Left ventricle myocardium superior (tissue), 1 donor: Measurements from ENCODE around the gene GNAQ. TPM values are rescaled to one million over a fixed set of nuclear protein-coding genes. Genes with fewer than 3 reads are reported as not detected.

Experiments used
- ATAC-seq: fragments of 200-7000 bp; cut with Tn5 transposase; one replicate; pipeline ENCODE4 v1.9.1; 2020; ENCODE audit warnings: mild to moderate bottlenecking, moderate library complexity
- DNase-seq: peaks from one replicate; pipeline ENCODE4 v3.0.0-alpha.2; 2020
- intact Hi-C: fragments of 100-400 bp; cut with micrococcal nuclease; formaldehyde crosslinking; loops from one replicate; pipeline ENCODE4 v1.11.0; 2022
- total RNA-seq: library from RNA; stranded (reverse); fragmentation: NEBNext Ultra II Directional; extraction: Animal tissue kit (Norgen Biotek cat#: 25700); gene quantifications from one replicate; pipeline ENCODE4 v1.2.1, GENCODE V29; 2021
- donor health status: DM: no; HTN: yes; CAD: no; lungs with severe emphysema.

Gene GNAQ
- total RNA-seq, 1 donor from 2014 or later = 13.7 TPM

DNA sequence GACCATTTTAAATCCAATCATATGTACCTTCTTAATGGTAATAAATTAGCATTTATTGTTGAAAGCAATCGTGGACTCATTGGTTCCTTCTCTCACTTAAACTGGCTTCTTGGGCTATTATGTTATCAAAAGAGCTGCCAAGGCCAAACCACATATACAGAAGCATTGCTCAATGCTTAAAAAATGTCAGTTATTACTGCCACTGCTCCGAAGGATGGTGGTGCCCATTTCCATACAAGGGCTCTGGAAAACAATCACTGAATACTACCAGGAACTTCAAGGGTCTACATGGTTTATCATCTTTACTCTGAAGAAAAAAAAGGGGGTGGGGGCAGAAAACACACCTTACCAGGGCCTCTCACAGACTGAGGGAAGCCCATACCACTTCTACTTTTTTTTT is 104.3 kb downstream of the GNAQ start:
- intact Hi-C loops = no loop called here
- DNase-seq = no peak
- ATAC-seq = no peak

DNA sequence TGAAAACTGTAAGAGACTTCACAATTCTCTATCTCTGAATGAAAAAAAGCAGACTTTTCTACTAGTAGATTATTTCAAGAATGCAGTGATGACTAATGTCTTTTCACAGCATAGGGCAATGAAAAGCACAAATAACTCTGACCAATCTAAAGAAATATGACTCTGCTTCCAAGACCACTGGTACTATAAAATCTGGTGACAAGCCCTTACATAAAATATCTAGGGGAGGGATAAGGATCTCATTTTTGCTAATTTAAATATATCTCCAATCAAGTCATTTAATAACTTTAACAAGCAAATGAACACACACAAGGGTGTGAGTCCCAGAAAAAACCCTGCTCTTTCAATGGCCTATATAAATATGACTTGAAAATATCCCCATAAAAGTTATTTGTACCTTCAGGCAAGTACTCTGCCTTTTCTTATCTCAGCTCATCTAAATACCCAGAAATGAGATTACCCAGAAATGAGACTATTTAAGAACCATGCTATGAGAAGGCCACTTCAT is 105.2 kb downstream of the GNAQ start:
- DNase-seq (no peak), ATAC-seq (no peak)
- intact Hi-C loops = no loop called here

DNA sequence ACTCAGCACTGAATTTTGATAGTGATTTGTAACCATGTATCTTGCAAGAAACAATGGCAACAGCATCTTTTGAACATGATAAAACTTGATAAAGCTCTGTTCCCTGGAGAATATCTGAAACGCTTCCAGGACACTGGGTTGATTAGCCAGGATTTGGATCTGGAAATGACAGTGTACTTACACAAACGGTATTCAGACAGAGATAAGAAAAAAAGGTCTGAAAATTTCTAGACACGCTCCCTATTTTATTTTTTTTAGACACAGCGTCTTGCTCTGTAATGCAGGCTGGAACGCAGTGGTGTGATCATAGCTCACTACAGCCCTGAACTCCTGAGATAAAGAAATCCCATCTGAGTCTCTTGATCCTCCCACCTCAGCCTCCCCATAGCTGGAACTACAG is 109.0 kb downstream of the GNAQ start:
- DNase-seq (no peak), ATAC-seq (no peak)
- intact Hi-C loops = no loop called here

DNA sequence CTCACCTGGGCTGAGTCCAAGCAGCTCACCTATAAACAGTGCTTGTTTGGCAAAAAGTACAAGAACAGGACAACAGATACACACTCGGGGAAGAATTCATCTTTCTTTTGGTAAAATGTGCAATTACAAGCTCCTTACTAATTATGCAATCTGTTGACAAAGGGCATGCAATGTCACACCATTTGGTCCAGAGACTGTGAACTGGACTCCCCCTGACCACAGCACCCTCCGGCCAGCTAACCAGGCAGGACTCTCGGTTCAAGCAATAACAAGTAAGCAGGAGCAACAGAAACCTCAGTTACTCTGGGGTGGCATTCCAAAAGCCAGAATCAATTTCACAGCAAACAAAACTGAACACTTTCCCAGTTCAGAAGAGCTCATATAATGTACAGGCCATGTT is 113.8 kb downstream of the GNAQ start:
- ATAC-seq = no peak
- intact Hi-C loops = no loop called here
- no peak for DNase-seq

DNA sequence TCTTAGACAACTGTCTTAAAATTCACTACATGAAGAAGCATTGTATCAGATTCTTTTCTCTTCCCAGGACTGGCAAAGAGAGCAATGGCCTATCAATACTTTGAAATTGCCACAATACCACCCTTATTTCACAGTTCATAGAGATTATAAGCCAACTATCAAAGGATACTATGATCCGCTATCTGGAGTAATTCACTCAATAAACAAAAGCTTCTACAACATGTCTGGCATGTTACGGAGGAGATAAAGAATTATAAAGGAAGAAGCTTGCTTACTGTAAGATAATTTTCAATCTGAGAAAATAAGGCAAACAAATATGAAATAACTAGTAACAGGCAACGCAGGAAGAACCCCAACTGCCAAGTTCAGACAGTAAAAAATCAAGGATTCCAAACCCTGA is 114.8 kb downstream of the GNAQ start:
- ATAC-seq = no peak
- DNase-seq = no peak
- intact Hi-C loops = no loop called here

DNA sequence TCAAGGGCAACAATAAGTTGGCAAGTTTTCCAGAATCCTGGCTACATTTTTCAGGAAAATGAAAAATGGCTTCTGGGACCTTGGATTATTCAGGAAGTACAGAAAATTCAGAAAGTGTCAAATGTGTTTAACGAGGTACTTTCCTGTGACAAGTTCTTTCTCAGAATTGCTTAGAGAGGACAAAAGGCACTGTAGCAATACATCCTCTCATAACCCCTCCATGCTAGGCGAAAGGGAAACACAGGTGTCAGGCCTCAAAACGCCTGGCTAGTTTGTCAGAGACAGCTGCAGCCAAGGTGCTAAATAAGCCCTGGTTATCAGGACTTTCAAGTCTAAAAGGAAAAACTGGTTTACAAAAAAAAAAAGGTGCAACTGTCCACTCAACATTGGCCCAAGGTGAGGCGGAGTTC is 115.2 kb downstream of the GNAQ start:
- DNase-seq (no peak), ATAC-seq (no peak)
- intact Hi-C loops = no loop called here

DNA sequence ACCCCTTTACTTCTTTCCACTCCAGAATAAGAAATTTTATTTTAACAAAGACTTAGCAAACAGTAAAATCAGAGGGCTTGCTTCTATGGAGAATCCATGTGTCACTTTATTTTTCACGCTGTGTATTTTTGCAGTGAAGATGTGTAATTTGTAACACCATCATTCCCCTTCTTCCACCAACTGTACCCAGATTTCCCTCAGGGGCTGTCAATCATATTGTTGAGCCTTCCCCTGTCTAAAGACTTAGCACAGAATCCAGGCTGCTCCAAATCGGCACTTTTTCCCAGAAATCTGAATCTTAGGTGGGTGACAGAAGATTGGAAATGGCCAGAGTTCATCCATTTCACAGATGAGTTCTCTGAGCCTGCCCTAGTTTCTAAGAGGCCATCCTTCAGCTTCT is 115.9 kb downstream of the GNAQ start:
- ATAC-seq = no peak
- intact Hi-C loops = no loop called here

DNA sequence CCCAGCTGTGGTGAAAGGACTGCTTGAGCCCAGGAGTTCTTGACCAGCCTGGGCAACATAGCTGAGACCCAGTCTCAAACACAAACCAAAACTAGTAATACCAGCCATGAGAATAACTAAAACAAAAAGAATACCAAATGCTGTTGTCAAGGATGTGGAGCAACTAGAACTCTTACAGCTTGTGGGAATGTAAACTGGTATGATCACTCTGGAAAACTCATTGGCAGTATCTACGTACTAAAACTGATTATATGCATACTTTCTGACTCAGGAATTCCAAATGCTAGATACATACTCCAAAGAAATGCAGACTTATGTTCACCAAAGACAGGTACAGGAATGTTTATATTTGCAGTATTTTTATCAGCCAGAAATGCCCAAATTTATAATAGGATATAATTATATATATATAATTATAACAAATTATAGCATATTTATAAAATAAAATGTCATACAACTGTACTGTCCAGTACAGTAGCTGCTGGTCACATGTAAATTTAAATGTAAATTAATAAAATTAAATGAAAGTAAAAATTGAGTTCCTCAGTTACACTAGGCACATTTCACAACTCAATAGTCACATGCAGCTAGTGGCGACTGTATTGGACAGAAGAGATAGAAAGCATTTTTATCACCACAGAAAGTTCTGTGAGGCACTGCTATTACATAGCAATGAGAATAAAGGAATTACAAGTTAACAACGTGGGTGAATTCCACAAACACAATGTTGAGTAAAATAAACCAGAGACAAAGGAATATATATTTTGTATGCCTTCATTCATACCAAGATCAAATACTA is 118.5 kb downstream of the GNAQ start:
- DNase-seq = no peak
- intact Hi-C loops = no loop called here
- no peak for ATAC-seq

More for the DNA sequence above, 115.9 kb downstream of the GNAQ start:
- no peak for DNase-seq

DNA sequence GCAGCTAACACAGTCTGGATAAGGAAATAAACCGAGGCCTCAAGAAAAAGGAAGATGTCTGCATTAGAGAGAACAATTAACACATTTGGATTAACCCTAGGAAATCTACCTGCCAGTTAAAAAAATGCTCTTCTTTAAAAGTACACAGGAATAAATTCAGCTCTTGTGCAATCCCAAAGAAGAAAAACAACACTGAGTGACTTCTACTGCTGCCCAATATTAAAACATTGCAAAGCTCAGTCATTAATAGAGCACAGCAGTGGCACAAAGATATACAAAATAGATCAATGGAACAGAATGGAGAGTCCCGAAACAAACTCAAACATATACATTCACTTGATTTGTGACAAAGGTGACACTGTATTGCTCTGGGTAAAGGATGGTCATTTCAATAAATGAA is 119.7 kb downstream of the GNAQ start:
- no peak for ATAC-seq
- intact Hi-C loops = no loop called here
- no peak for DNase-seq

DNA sequence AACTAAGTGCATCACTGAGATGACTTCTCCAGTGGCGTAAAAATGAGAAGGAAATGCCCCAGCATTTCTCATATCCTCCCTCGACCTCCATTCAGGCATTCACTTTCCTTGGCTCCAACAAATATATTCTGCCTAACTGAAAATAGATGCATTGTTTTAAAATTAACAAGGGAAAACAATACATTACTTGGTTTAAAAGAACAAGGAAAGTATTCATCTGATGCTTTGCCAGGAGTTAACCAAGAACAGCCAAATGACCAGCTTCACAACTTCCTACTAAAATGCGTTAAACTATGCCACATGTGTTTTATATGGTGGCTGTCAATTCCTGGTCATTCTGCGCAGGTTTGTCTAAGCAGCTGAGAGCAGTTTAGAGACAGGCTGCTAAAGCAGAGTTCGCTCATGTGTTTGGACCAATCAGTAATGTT is 121.4 kb downstream of the GNAQ start:
- intact Hi-C loops = no loop called here
- ATAC-seq = no peak
- no peak for DNase-seq

DNA sequence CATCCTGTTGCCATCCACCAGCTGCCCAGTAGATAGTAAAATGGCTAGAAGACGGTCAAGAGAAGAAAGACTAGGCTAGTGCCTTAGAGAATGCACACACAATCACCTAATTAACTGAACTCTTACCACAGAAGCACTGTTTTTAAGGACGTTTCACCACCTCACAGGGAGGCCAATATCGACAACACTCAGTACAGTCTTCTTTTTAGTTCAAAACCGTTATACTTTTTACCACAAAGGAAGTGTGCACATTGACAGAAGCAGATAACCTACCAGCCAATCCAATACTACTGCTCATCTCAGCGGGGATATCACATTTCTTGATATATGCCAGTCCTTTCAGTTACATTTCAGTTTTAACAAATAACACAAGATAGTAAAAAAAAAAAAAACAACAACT is 122.3 kb downstream of the GNAQ start:
- ATAC-seq = no peak
- no peak for DNase-seq
- intact Hi-C loops = no loop called here

DNA sequence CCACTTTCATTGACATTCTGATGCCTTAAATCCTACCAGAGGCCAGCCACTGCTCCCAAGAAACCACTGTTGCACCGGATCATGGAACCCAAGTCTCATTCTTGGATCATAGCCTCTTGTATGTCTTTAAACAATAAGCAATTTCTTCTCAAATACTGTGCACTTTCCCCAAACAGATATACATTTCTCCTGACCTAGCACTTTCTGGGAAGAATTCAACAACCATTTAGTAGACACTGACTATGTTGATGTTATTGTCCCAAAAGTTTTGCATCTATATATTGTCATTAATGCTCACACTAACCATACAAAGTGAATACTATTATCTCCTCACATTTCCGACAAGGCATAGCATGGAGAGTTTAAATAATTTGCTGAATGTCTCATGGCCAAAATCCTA is 123.3 kb downstream of the GNAQ start:
- DNase-seq (no peak), ATAC-seq (no peak)

DNA sequence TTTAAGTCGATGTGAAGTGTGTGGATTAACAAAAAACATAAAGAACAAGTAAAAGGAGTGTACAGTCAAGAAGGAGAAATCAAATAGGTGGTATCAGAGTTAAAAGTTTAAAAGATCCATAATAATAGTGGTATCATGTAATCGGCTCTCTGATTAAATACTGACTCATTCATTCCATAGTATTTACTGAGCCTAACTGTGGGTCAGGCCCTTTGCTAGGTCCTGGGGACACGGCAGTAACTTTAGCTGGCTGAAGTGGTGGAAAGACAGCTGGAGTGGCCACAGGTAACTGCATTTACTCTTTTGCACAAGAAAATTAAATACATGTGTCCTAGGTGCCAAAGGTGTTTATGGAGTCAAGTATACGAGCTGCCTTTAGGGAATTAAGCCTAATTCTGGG is 124.0 kb downstream of the GNAQ start:
- DNase-seq (no peak), ATAC-seq (no peak)

More for the DNA sequence above, 123.3 kb downstream of the GNAQ start:
- intact Hi-C loops = no loop called here

DNA sequence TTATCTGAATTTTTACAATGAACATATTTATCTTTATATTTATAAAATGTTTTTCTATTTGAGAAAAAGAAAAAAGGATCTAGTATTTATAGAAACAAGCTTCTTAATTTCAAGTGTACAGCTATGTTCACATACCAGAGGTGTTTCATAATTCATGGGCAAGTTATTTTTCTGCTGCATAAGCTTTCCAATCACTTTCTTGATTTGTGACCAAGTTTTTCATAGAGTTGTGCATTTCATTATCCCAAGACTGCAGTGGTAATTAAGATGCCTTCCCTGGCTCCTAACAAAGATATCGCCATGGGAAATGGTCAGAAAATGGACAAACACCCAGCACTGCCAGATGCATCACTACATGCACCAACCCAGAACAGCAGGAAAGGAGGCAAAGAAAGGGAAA is 124.6 kb downstream of the GNAQ start:
- intact Hi-C loops = no loop called here
- DNase-seq (no peak), ATAC-seq (no peak)

More for the DNA sequence above, 124.0 kb downstream of the GNAQ start:
- intact Hi-C loops = no loop called here

DNA sequence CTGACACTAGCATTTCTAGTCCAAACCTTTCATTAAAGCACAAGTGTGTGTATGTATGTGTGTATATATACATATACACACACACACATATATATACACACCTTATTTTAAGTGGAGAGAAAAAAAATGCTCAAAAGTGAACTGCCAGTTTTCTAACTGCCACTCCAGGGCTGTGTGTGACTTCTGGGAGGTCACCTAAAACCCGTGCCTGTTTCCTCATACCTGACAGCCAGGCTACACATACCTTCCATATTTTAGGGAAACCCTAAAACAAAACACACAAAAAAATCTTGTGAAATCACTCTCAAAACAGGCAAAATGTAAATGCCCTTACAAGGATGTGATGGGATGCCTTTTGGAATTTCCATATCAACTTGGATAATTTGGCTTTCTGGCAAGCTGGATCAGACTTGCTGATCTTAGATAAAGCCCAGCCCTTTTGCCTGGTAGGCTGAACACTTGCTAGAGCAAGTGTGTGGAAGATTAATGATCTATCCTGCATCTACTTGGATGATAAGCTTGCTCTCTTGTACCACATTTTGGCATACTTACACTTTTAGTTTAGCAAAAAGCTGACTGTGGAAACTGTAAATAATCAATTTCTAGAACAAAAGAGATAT is 127.8 kb downstream of the GNAQ start:
- intact Hi-C loops = no loop called here
- DNase-seq (no peak), ATAC-seq (no peak)

DNA sequence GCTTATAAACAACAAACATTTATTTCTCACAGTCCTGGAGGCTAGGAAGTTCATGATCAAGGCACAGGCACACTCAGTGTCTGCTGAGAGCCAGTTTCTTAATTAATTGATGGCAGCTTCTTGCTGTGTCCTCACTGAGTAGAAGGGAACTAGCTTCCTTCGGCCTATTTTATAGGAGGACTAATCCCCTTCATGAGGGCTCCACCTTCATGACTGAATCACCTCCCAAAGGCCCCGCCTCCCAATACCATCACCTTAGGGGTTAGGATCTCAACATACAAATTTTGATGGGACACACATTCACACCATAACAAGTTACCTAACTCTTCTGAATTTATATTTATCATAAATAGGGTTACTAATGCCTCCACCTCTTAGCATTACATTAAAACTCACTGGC is 129.8 kb downstream of the GNAQ start:
- DNase-seq (no peak), ATAC-seq (no peak)
- intact Hi-C loops = no loop called here

DNA sequence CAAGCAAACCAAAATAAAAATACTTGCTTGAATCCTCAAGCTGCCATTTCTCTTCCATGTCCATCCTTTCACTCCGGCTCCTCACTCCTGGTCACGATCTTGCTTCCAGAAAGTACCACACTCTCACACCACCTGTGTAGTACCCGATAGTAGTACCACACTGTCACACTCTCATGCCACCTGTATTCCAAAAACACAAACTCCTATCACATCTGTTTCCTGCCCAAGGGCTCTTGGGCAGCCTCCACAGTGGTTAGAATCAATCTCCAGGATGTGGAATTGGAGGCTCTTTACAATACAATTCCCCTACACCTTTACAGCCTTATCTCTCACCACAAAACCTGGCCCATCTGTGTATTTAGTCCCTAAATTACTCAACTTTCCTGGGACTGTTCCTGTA is 130.6 kb downstream of the GNAQ start:
- intact Hi-C loops = no loop called here
- DNase-seq (no peak), ATAC-seq (no peak)

DNA sequence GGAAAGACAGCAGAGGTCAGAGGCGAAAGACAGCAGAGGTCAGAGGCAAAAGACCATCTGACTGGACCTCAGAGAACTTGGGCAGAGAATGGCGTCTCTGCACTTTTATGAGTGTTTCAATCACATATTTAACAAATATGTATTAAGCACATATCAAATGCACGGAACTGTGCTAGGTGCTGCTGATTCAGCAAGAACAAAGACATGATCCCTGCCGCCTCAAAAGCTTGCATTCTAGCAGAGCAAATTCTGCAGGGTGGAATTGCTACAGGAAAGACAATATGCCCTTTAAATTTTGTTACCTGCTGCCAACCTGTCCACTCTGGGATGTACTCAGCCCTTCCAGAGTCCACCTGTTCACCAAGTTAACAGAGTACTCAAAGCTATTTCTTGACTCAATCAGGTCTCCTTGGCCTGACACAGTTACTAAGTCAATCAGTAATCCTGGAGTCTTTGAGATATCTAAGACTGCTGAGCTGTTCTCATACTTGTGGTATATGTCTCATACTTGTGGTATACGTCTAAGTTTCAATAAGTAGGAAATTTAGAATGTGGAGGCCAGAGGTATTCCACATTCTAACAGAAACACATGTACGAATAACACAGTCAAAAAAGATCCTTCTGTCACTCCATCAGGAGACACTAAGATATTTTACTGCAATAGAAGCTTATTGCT is 131.8 kb downstream of the GNAQ start:
- ATAC-seq (no peak), DNase-seq (no peak)
- intact Hi-C loops = no loop called here

DNA sequence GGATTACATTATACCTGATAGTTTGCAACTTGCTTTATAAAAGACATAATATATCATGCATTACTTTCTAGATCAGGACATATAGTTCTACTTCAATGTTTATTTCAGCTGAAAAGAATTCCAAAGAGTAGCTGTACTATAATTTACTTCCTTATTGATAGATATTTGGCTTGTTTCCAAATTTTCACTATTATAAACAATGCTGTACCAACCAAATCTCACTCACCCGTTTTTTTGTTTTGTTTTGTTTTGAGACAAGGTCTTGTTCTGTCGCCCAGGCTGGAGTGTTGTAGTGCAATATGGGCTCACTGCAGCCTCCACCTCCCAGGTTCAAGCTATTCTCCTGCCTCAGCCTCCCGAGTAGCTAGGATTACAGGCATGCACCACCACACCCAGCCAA is 132.7 kb downstream of the GNAQ start:
- ATAC-seq (no peak), DNase-seq (no peak)
- intact Hi-C loops = no loop called here

DNA sequence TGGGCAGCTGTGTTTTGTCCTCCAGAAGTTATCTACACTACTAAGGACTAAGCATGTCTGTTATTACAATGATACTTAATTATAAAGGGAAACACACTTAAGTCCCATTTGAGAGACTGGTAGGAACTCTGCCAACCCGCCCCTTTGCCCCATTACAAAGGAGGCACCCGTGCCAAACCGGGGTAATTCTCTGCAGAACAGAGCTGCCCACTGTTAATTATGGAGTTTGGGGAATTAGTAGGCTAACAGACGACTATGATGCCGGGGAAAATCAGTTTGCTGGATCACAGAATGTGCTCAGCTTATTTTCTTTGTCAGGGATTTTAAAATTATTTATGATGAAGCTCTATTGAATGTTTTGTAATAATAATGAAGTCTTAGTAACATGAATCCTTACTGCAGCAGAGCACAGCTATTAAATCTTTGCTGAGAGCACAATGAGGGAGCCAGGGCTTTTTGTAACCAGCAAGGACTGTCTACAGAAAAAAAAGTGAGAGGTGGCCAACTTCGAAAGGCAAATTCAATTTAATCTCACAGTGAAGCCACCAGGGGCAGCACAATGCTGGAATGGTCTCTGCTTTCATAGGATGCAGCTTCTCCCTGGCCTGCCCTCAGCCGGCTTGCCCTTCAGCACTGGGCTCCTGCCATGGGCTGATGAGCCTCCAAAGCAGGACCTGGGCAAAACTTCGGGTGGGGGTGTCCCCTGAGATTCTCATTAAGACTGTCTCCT is 134.5 kb downstream of the GNAQ start:
- DNase-seq (no peak), ATAC-seq (no peak)
- intact Hi-C loops = no loop called here
